GM20000 (cell line): ENCODE measurements around the gene PTK6.

Experiments
- DNase-seq: peaks from one replicate; pipeline ENCODE4 v3.0.0; 2012; ENCODE audit warnings: low spot score
- TF ChIP-seq, protein P1 (sequence below): IDR thresholded peaks from 2 replicates; pipeline ENCODE4 v1.5.1; 2012; ENCODE audit warnings: mild to moderate bottlenecking, control low read depth; ENCODE audit errors: extremely low read depth, missing control alignments

PTK6 gene

DNA sequence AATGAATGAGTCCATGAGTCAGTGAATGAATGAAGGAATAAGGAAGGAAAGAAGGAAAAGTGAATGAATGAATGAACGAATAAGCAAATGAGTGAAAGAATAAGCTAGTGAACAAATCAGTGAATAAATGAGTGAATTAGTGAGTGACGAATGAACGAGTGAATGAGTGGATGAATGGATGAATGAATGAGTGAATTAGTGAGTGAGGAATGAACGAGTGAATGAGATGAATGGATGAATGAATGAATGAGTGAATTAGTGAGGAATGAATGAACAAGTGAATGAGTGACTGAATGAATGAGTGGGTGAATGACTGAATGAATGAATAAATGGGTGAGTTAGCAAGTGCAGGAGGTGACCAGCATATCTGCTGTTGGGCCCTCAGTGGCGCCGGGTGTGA lies 6.6 kb upstream of the PTK6 start:
- TF ChIP-seq, protein P1, sequence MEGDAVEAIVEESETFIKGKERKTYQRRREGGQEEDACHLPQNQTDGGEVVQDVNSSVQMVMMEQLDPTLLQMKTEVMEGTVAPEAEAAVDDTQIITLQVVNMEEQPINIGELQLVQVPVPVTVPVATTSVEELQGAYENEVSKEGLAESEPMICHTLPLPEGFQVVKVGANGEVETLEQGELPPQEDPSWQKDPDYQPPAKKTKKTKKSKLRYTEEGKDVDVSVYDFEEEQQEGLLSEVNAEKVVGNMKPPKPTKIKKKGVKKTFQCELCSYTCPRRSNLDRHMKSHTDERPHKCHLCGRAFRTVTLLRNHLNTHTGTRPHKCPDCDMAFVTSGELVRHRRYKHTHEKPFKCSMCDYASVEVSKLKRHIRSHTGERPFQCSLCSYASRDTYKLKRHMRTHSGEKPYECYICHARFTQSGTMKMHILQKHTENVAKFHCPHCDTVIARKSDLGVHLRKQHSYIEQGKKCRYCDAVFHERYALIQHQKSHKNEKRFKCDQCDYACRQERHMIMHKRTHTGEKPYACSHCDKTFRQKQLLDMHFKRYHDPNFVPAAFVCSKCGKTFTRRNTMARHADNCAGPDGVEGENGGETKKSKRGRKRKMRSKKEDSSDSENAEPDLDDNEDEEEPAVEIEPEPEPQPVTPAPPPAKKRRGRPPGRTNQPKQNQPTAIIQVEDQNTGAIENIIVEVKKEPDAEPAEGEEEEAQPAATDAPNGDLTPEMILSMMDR: no peak
- no peak for DNase-seq

DNA sequence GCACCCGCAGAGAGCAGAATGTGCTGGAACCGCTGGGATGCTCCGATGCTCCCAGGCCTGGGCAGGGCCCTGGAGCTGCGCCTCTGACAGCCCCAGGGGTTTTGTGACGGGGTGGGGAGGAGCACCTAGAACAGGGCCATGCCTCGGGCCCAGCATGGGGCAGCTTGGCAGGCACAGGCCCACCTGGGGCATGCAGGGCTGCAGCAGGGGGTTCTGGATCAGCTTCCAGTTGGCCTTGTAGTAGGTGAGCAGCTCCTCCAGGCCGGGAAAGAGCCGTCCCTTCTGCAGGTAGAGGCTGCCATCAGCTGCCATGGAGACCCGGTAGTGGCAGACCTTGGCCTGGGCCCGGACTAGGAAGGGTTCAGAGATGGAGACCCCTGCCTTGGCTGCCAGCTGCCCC lies 6.0 kb upstream of the PTK6 start:
- TF ChIP-seq, protein P1: no peak
- no peak for DNase-seq

DNA sequence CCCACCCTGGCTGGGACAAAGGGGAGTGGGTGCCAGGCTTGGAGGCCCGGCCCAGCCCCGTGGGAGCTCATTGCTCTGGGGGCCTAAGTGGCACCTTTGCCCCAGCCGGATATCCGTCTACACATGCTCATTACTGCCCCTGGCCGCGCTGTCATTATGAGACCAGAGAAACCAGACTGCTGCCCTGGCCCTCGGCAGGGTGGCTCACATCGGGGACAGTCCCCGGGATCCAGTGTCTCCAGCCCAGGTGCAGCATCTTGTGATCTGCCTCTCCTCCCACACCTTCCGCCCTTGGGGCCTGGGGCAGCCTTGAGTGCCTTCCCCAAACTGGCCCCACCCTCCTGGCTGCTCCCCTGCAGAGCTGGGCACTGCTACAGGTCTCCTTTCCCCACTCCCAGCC lies 5.5 kb upstream of the PTK6 start:
- DNase-seq: peak; percentile 89
- TF ChIP-seq, protein P1: no peak

DNA sequence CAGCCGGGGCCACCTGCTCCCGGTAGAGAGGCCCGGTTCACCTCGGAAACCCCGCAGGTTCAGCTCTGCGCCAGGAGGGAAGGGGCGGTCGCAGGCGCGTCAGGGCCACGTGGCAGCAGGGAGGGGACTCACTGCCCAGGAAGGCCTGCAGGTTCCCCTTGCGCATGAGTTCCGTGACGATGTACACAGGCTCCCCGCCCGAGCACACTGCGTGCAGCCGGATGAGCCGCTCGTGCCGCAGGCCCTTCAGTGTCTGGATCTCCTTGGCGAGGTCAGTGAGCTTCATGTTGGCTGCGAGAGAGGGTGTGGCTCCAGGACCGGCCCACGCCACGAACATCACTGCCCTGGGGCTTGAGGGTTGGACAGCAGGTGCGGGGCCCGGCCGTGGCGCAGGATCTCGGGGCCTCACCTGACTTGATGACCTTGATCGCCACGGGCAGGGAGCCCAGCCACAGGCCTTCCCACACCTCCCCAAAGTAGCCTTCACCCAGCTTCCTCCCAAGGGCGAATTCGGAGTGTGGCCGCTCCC lies 4.9 kb upstream of the PTK6 start:
- DNase-seq: no peak
- TF ChIP-seq, protein P1: no peak

DNA sequence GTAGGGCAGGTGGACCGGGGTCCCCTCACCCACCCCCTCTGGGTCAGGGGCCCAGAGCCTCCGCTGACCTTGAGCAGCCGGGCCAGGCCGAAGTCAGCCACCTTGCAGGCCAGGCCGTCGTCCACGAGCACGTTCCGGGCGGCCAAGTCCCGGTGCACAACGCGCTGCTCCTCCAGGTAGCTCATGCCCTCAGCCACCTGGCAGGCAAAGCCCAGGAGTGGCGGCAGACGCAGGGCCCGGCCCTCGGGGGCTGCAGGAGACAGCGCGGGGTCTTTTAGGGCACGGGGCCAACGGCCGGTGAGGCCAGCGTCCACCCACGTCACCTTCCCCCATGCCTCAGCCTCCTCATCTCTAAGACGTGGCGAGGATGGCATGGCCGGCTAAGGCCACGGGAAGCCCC lies 4.2 kb upstream of the PTK6 start:
- TF ChIP-seq, protein P1: no peak

DNA sequence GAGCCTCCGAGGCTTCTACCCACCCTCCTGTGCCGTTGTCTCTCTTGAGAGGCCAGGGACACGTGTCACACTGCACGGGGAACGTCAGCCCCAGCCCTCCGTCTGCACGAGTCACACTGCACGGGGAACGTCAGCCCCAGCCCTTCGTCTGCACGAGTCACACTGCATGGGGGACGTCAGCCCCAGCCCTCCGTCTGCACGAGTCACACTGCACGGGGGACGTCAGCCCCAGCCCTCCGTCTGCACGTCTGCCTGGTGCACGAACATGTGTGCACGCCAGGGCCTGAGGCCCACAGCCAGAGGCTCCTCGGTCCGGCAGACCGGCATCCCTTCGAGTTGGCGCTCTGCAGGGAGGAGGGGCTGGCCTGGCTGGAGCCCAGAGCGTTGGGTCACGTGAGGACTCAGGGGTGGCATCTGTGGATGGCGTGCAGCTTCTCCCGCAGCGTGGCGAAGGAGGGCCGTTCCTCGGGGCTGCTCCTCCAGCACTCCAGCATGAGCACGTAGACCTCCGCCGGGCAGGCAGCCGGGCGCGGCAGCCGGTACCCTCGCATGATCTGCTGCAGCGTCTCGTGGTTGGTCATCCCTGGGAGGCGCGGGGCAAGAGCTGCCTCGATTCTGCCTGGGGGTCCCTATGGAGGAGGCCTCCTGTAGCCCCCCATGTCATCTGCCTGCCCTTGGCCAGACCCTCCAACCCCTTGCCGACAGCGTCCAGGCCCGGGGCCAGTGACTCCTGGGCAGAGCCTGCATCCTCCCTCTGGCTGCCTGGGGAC lies 3.4 kb upstream of the PTK6 start:
- TF ChIP-seq, protein P1: no peak
- DNase-seq: no peak

More for the DNA sequence above, 4.2 kb upstream of the PTK6 start:
- no peak for DNase-seq

DNA sequence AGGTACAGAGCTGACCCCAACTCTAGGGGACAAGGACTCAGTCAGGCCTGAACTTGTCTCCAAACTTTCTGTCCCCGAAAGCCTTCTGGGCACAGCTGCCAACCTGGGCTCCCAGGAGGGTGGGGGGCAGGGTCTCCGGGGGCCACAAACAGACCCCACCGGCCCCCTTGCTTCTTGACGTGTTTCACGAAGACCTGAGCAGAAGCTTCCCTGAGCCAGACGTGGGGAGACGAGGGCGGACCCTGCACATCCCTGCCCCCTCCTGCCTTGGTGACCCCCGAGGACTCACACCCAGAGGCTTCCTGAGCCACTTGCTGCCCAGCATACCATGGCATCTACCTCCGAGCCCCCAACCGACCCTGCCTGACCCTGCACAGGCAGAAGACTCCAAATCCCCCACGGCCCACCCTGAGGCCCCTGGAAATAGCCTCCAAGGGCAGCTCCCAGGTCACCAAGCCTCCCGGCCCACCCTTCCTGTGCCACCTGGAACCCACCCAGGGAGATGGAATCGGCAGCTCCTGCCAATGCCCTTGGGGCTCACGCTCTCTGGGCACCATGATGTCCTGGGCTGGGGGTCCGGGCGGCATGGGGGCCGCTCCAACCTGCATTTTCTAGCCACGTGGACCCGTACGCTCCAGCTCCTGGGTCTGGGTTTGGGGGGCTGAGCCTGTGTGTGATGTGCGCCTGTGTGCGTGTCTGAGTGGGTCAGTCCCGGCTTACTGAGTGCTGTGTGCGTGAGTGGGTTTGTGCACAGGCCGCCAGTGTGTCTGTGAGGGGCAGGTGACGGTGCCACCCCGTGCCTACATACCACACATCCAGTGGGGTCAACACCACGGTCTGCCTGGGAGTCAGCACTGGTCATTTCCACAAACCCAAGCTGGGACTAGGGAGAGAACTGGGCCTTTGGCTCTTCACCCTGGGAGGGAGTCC lies 2.5 kb upstream of the PTK6 start:
- DNase-seq: no peak
- TF ChIP-seq, protein P1: no peak
